ENCODE results near the gene ARFGEF2. TPM values are rescaled to one million over a fixed set of nuclear protein-coding genes. Genes with fewer than 3 reads are reported as not detected.

ARFGEF2 gene
- total RNA-seq, 4 donors from 2014 or later = 33.6 to 45.2 (median 39.3) TPM

GRCh38 chr20:48953653-48954052 lies 32.1 kb downstream of the ARFGEF2 start:
- H3K4me3 ChIP-seq = no peak overlapping the region
- no peak for TF ChIP-seq POLR2A (IDR thresholded peaks at IDR 0.05; ENCODE audit: low read depth)
- no peak for TF ChIP-seq EP300 (IDR thresholded peaks at IDR 0.05)
- TF ChIP-seq CTCF (IDR thresholded peaks at IDR 0.05) = no peak
- peaks cover 0 to 9% (median 7%) of the 10 kb centered on the region in 4 donors for H3K4me1 ChIP-seq
- intact Hi-C loops (cut with DNase I) = no loop called here
- no peaks in the 10 kb centered on the region for H3K9me3 ChIP-seq
- 89% methylated on average over 6 of the region's 6 CpGs for WGBS
- H3K27ac ChIP-seq (replicated peaks in 1 of 4) = no peak overlapping the region
- H3K27me3 ChIP-seq = no peaks in the 10 kb centered on the region
- DNase-seq (ENCODE audit: extremely low spot score) = no peak
- peaks cover 46 to 100% (median 89%) of the 10 kb centered on the region in 4 donors for H3K36me3 ChIP-seq

GRCh38 chr20:48956052-48956451 lies 34.5 kb downstream of the ARFGEF2 start:
- H3K27ac ChIP-seq (replicated peaks in 1 of 4) = no peak overlapping the region
- H3K4me3 ChIP-seq = no peak overlapping the region
- H3K9me3 ChIP-seq = no peaks in the 10 kb centered on the region
- WGBS = 96% methylated on average over 4 of the region's 4 CpGs
- peaks cover 40 to 98% (median 83%) of the 10 kb centered on the region in 4 donors for H3K36me3 ChIP-seq
- no peak for DNase-seq (ENCODE audit: extremely low spot score)
- H3K4me1 ChIP-seq = peaks cover 0 to 9% (median 7%) of the 10 kb centered on the region in 4 donors
- intact Hi-C loops (cut with DNase I) = no loop called here
- no peaks in the 10 kb centered on the region for H3K27me3 ChIP-seq
- TF ChIP-seq CTCF (IDR thresholded peaks at IDR 0.05) (no peak), POLR2A (IDR thresholded peaks at IDR 0.05; ENCODE audit: low read depth) (no peak), EP300 (IDR thresholded peaks at IDR 0.05) (no peak), POLR2AphosphoS5 (IDR thresholded peaks at IDR 0.05) (no peak)

- H3K36me3 ChIP-seq = peaks cover 37 to 94% (median 79%) of the 10 kb centered on the region in 4 donors
- H3K4me1 ChIP-seq = peaks cover 0 to 9% (median 7%) of the 10 kb centered on the region in 4 donors
- TF ChIP-seq CTCF (IDR thresholded peaks at IDR 0.05) = no peak
- TF ChIP-seq POLR2A (IDR thresholded peaks at IDR 0.05; ENCODE audit: low read depth) = no peak
- TF ChIP-seq EP300 (IDR thresholded peaks at IDR 0.05) = no peak
- no peak for TF ChIP-seq POLR2AphosphoS5 (IDR thresholded peaks at IDR 0.05)
- 0% methylated on average over 2 of the region's 2 CpGs for WGBS
- H3K9me3 ChIP-seq = no peaks in the 10 kb centered on the region
- intact Hi-C loops (cut with DNase I) = no loop called here
- no peak overlapping the region for H3K4me3 ChIP-seq
- DNase-seq (ENCODE audit: extremely low spot score) = no peak
- H3K27ac ChIP-seq (replicated peaks in 1 of 4) = no peak overlapping the region
- no peaks in the 10 kb centered on the region for H3K27me3 ChIP-seq
Measured at GRCh38 chr20:48957053-48957481, 35.6 kb downstream of the ARFGEF2 start.

- intact Hi-C loops (cut with DNase I) = no loop called here
- Histone ChIP-seq H3K4me3 (no peak overlapping the region), H3K27ac (replicated peaks in 1 of 4) (no peak overlapping the region), H3K27me3 (no peaks in the 10 kb centered on the region), H3K36me3 (peaks cover 33 to 89% (median 75%) of the 10 kb centered on the region in 4 donors), H3K4me1 (peaks cover 0 to 9% (median 5%) of the 10 kb centered on the region in 4 donors), H3K9me3 (no peaks in the 10 kb centered on the region)
- 70% methylated on average over 2 of the region's 2 CpGs for WGBS
- no peak for DNase-seq (ENCODE audit: extremely low spot score)
- TF ChIP-seq EP300 (IDR thresholded peaks at IDR 0.05) (no peak), CTCF (IDR thresholded peaks at IDR 0.05) (no peak), POLR2A (IDR thresholded peaks at IDR 0.05; ENCODE audit: low read depth) (no peak), POLR2AphosphoS5 (IDR thresholded peaks at IDR 0.05) (no peak)
Measured at GRCh38 chr20:48957533-48957932, 36.0 kb downstream of the ARFGEF2 start.

- TF ChIP-seq CTCF (IDR thresholded peaks at IDR 0.05) = no peak
- TF ChIP-seq EP300 (IDR thresholded peaks at IDR 0.05) = no peak
- no peak for TF ChIP-seq POLR2AphosphoS5 (IDR thresholded peaks at IDR 0.05)
- TF ChIP-seq POLR2A (IDR thresholded peaks at IDR 0.05; ENCODE audit: low read depth) = no peak
- H3K4me3 ChIP-seq = no peak overlapping the region
- no peak for DNase-seq (ENCODE audit: extremely low spot score)
- H3K36me3 ChIP-seq = peaks cover 29 to 83% (median 69%) of the 10 kb centered on the region in 4 donors
- no peaks in the 10 kb centered on the region for H3K27me3 ChIP-seq
- H3K4me1 ChIP-seq = peaks cover 0 to 17% (median 9%) of the 10 kb centered on the region in 4 donors
- no peak overlapping the region for H3K27ac ChIP-seq (replicated peaks in 1 of 4)
- H3K9me3 ChIP-seq = no peaks in the 10 kb centered on the region
- intact Hi-C loops (cut with DNase I) = no loop called here
- 93% methylated on average over 2 of the region's 2 CpGs for WGBS
Measured at GRCh38 chr20:48958743-48959142, 37.2 kb downstream of the ARFGEF2 start.

Data from esophagus muscularis mucosa (tissue), 4 donors.